Thyroid gland (tissue), 4 donors: ENCODE data around the gene MDH1B.

Experiments used
- CTCF ChIP-seq, 6 experiments: fragments of 200-600 bp in 3 of 6; fragments of 450-650 bp in 3 of 6; sonication (generic) in 3 of 6; IDR thresholded peaks; one replicate each; pipeline ENCODE4 v1.5.1; 2016 to 2019; ENCODE audit warnings: antibody characterized with exemption in 6 of 6, mild to moderate bottlenecking in 2 of 6, inconsistent platforms in 1 of 6, moderate library complexity in 1 of 6
- POLR2A ChIP-seq, 2 donors: fragments of 450-650 bp; IDR thresholded peaks; one replicate each; pipeline ENCODE4 v1.6.1; 2017; ENCODE audit warnings: antibody characterized with exemption in 2 of 2, mild to moderate bottlenecking in 2 of 2, moderate library complexity in 1 of 2

GRCh38 chr2:206802654-206803514 lies 37.8 kb upstream of the MDH1B start:
- no peak for TF ChIP-seq CTCF (IDR thresholded peaks at IDR 0.05)
- TF ChIP-seq POLR2A (IDR thresholded peaks at IDR 0.05): no peak
